ENCODE results near the gene PITRM1.

DNA sequence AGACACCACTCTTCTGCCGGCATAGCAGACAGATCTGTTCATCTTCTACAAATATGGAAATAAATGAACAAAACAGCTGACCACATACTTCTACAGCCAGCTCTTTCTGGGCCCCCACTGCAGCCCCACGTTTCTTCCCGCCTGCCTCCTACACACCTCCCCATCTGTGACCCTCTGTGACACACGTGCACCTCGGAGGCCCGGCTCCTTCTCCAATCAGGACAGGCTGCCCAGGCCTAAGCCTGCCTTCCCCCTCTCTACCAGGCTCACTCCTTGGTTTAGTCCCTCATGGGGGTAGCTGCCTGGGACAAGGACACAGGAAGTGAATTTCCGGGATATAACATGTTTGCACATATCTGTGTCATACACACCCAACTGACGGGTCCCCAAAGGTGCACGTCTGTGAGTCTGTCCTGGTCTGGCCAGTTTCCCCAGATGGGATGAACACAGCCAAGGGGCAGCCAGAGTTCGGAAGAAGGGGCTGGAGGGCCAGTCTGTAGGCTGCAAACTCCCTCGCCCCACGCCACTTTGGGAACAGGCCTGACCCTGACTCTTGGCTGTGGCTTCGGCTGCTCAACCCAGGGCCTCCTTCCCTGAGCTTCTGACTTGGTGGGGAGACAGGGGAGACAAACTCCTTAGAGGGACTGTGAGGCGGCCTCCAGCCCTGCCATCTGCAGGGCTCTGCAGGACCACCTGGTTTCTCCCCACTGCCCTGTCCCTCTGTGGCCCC, 30.3 kb downstream of the PITRM1 start:
- TF ChIP-seq, protein P1, sequence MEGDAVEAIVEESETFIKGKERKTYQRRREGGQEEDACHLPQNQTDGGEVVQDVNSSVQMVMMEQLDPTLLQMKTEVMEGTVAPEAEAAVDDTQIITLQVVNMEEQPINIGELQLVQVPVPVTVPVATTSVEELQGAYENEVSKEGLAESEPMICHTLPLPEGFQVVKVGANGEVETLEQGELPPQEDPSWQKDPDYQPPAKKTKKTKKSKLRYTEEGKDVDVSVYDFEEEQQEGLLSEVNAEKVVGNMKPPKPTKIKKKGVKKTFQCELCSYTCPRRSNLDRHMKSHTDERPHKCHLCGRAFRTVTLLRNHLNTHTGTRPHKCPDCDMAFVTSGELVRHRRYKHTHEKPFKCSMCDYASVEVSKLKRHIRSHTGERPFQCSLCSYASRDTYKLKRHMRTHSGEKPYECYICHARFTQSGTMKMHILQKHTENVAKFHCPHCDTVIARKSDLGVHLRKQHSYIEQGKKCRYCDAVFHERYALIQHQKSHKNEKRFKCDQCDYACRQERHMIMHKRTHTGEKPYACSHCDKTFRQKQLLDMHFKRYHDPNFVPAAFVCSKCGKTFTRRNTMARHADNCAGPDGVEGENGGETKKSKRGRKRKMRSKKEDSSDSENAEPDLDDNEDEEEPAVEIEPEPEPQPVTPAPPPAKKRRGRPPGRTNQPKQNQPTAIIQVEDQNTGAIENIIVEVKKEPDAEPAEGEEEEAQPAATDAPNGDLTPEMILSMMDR (IDR thresholded peaks at IDR 0.05; ENCODE audit: extremely low read depth in 1 of 2, insufficient read depth in 1 of 2, low read depth in 1 of 2, low read length in 2 of 2) = no peak
- TF ChIP-seq, protein P2, sequence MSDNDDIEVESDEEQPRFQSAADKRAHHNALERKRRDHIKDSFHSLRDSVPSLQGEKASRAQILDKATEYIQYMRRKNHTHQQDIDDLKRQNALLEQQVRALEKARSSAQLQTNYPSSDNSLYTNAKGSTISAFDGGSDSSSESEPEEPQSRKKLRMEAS (IDR thresholded peaks at IDR 0.05; ENCODE audit: insufficient read depth, insufficient read length) = no peak
- TF ChIP-seq POLR2A (IDR thresholded peaks at IDR 0.05; ENCODE audit: low read depth, low read length) = no peak
- TF ChIP-seq EZH2 (IDR thresholded peaks at IDR 0.05; ENCODE audit: borderline replicate concordance, low read depth, low read length, severe bottlenecking) = no peak
- TF ChIP-seq MYC (IDR thresholded peaks at IDR 0.05; ENCODE audit: low read depth, low read length) = no peak
- no peak for TF ChIP-seq POLR2AphosphoS5 (IDR thresholded peaks at IDR 0.05; ENCODE audit: insufficient read depth, low read depth, low read length)
- TF ChIP-seq JUN (IDR thresholded peaks at IDR 0.05; ENCODE audit: borderline replicate concordance, insufficient read depth, insufficient read length, low read depth) = no peak

Measured in endothelial cell of umbilical vein (primary cell).